GM12878 (cell line): Measurements from ENCODE around the gene SEC31A. TPM values are rescaled to one million over a fixed set of nuclear protein-coding genes. Genes with fewer than 3 reads are reported as not detected.

Experiments used
- ATAC-seq: fragments of 200-7000 bp; cut with Tn5 transposase; 3 replicates; pipeline ENCODE4 v1.9.1; 2020; ENCODE audit warnings: mild to moderate bottlenecking, moderate library complexity
- BruUV-seq: library from RNA; stranded (reverse); fragments of 400-500 nt; replicated peaks from 2 replicates; lab custom pipeline; 2021; lab: Mats Ljungman, UMichigan
- CTCF ChIA-PET: fragments of 300-600 bp; sonication (Branson Sonifier 250); formaldehyde crosslinking; extraction: SDS; loops from one replicate; lab custom pipeline; 2021; ENCODE audit warnings: inconsistent platforms; lab: Yijun Ruan, JAX
- POLR2A ChIA-PET: fragments of 350-600 bp; formaldehyde crosslinking; extraction: SDS; loops from one replicate; lab custom pipeline; 2021; ENCODE audit warnings: inconsistent platforms; lab: Charles Lee
- RAD21 ChIA-PET: fragments of 300-600 bp; sonication (Branson Sonifier 250); formaldehyde crosslinking; loops from one replicate; lab custom pipeline; 2023; ENCODE audit warnings: antibody characterized with exemption; ENCODE audit not compliant: unreplicated experiment; lab: Charles Lee
- SMC1A ChIA-PET: fragments of 300-600 bp; sonication (Branson Sonifier 250); formaldehyde crosslinking; loops from one replicate; lab custom pipeline; 2023; ENCODE audit not compliant: unreplicated experiment, uncharacterized antibody; lab: Charles Lee
- DNase-seq: peaks from one replicate; pipeline ENCODE4 v3.0.0-alpha.2; 2011; ENCODE audit warnings: low read depth, low spot score
- FAIRE-seq: peaks from 3 replicates; lab custom pipeline; 2011; peaks lifted over from hg19 to GRCh38; lab: Jason Lieb, UNC
- H2AFZ ChIP-seq: 2 replicates; pipeline ENCODE4 v1.6.0; 2011; ENCODE audit warnings: low read depth, low read length, control low read depth; ENCODE audit not compliant: control insufficient read depth
- H3K27ac ChIP-seq: 2 replicates; pipeline ENCODE4 v1.5.1; 2011; ENCODE audit warnings: control low read depth; ENCODE audit not compliant: control insufficient read depth, insufficient read depth
- H3K27me3 ChIP-seq, 2 experiments: replicated peaks in 1 of 2; 2 replicates each; pipeline versions ENCODE4 v1.6.0 to v1.6.1; 2011; ENCODE audit warnings: low read length in 1 of 2; ENCODE audit not compliant: control insufficient read depth in 2 of 2, insufficient read depth in 2 of 2
- H3K36me3 ChIP-seq, 2 experiments: 2 replicates each; pipeline ENCODE4 v1.5.1; 2011; ENCODE audit warnings: low read length in 1 of 2; ENCODE audit not compliant: control insufficient read depth in 2 of 2, insufficient read depth in 2 of 2
- H3K4me1 ChIP-seq: 2 replicates; pipeline ENCODE4 v1.6.1; 2011; ENCODE audit warnings: mild to moderate bottlenecking, low read length, moderate library complexity, mixed read lengths; ENCODE audit not compliant: control insufficient read depth, insufficient read depth
- H3K4me2 ChIP-seq: 2 replicates; pipeline ENCODE4 v1.6.0; 2011; ENCODE audit warnings: control low read depth; ENCODE audit not compliant: control insufficient read depth, insufficient read depth
- H3K4me3 ChIP-seq: fragments of 200-600 bp; sonication (generic); 2 replicates; pipeline ENCODE4 v1.5.1; 2016
- H3K79me2 ChIP-seq: 2 replicates; pipeline ENCODE4 v1.6.0; 2011; ENCODE audit warnings: low read length; ENCODE audit not compliant: control insufficient read depth, insufficient read depth
- H3K9ac ChIP-seq: 2 replicates; pipeline ENCODE4 v1.8.0; 2011; ENCODE audit warnings: low read length, control low read depth, mixed read lengths; ENCODE audit not compliant: control insufficient read depth, insufficient read depth
- H3K9me3 ChIP-seq: replicated peaks from 3 replicates; pipeline ENCODE4 v1.5.1; 2011; ENCODE audit warnings: mild to moderate bottlenecking, low read length; ENCODE audit not compliant: control insufficient read depth, insufficient read depth
- H4K20me1 ChIP-seq: 2 replicates; pipeline ENCODE4 v1.6.0; 2011; ENCODE audit not compliant: control insufficient read depth, insufficient read depth
- BACH1 ChIP-seq: fragments of 450-650 bp; IDR thresholded peaks from 2 replicates; pipeline ENCODE4 v1.6.1; 2017; ENCODE audit warnings: mild to moderate bottlenecking, borderline replicate concordance
- BCL3 ChIP-seq: IDR thresholded peaks from 2 replicates; pipeline ENCODE4 v1.6.1; 2011; ENCODE audit warnings: borderline replicate concordance, low read depth, mild to moderate bottlenecking, moderate library complexity, low read length; ENCODE audit not compliant: insufficient read depth, poor library complexity, severe bottlenecking
- CBFB ChIP-seq: IDR thresholded peaks from 2 replicates; pipeline ENCODE4 v1.6.1; 2016; ENCODE audit warnings: antibody characterized with exemption, low read depth
- CBX3 ChIP-seq: fragments of 200-600 bp; sonication (generic); IDR thresholded peaks from 2 replicates; pipeline ENCODE4 v1.6.1; 2016; ENCODE audit warnings: low read depth, borderline replicate concordance
- CTCF ChIP-seq, 3 experiments: IDR thresholded peaks in 2 of 3; conservative IDR thresholded peaks in 1 of 3; 2 replicates each; pipeline ENCODE4 v1.5.1; 2011; ENCODE audit warnings: low read depth in 3 of 3, low read length in 3 of 3, mild to moderate bottlenecking in 3 of 3, control low read depth in 2 of 3, moderate library complexity in 2 of 3, inconsistent platforms in 1 of 3, mixed read lengths in 1 of 3; ENCODE audit not compliant: control insufficient read depth in 2 of 3, insufficient read depth in 1 of 3; ENCODE audit errors: extremely low read depth in 1 of 3
- EGR1 ChIP-seq, 2 experiments: IDR thresholded peaks; 1 replicate in 1 of 2; 2 replicates in 1 of 2; pipeline ENCODE4 v1.6.1; 2011 to 2012; ENCODE audit warnings: low read depth in 2 of 2, low read length in 2 of 2, borderline replicate concordance in 1 of 2, mild to moderate bottlenecking in 1 of 2, moderate library complexity in 1 of 2
- GATAD2B ChIP-seq: fragments of 450-650 bp; conservative IDR thresholded peaks from 2 replicates; pipeline ENCODE4 v1.6.1; 2017; ENCODE audit warnings: low read depth, mild to moderate bottlenecking, moderate library complexity
- IRF5 ChIP-seq: fragments of 450-650 bp; IDR thresholded peaks from 2 replicates; pipeline ENCODE4 v1.6.1; 2017; ENCODE audit warnings: borderline replicate concordance
- MAX ChIP-seq: IDR thresholded peaks from 2 replicates; pipeline ENCODE4 v1.6.1; 2012; ENCODE audit warnings: low read depth, low read length, improper control_type of control experiment
- NR2C1 ChIP-seq: fragments of 450-650 bp; IDR thresholded peaks from 2 replicates; pipeline ENCODE4 v1.6.1; 2017; ENCODE audit warnings: antibody characterized with exemption, mild to moderate bottlenecking, moderate library complexity
- NR2F1 ChIP-seq: fragments of 450-650 bp; conservative IDR thresholded peaks from 2 replicates; pipeline ENCODE4 v1.6.1; 2017; ENCODE audit warnings: mild to moderate bottlenecking
- PBX3 ChIP-seq: IDR thresholded peaks from 2 replicates; pipeline ENCODE4 v1.6.1; 2011; ENCODE audit warnings: mild to moderate bottlenecking, low read depth, low read length, moderate library complexity; ENCODE audit not compliant: insufficient replicate concordance
- RCOR1 ChIP-seq: conservative IDR thresholded peaks from 2 replicates; pipeline ENCODE4 v1.6.1; 2012; ENCODE audit warnings: low read depth, low read length, improper control_type of control experiment
- SPI1 ChIP-seq: IDR thresholded peaks from 2 replicates; pipeline ENCODE4 v1.6.1; 2011; ENCODE audit warnings: low read depth, mild to moderate bottlenecking, low read length, moderate library complexity, borderline replicate concordance; ENCODE audit not compliant: insufficient read depth
- SUPT20H ChIP-seq: IDR thresholded peaks from 2 replicates; pipeline ENCODE4 v1.6.1; 2011; ENCODE audit warnings: low read depth, mild to moderate bottlenecking, low read length, moderate library complexity, borderline replicate concordance; ENCODE audit not compliant: control insufficient read depth
- ZNF207 ChIP-seq: fragments of 450-650 bp; IDR thresholded peaks from 2 replicates; pipeline ENCODE4 v1.6.1; 2014; ENCODE audit warnings: antibody characterized with exemption, mild to moderate bottlenecking, borderline replicate concordance
- ZNF217 ChIP-seq: fragments of 450-650 bp; IDR thresholded peaks from 2 replicates; pipeline ENCODE4 v1.6.1; 2017; ENCODE audit warnings: antibody characterized with exemption, mild to moderate bottlenecking
- WGBS: methylation state at CpG from one replicate; pipeline ENCODE4 v1.1.6; 2016; ENCODE audit warnings: low lambda C conversion rate; ENCODE audit not compliant: insufficient replicate concordance, insufficient coverage; ENCODE audit errors: missing lambda C conversion rate; 5-methylcytosine and 5-hydroxymethylcytosine counted together
- in situ Hi-C: fragments of 300-500 bp; cut with MboI; formaldehyde crosslinking; loops from 9 replicates; pipeline ENCODE4 v1.14.3; 2018; ENCODE audit warnings: mixed read lengths
- intact Hi-C: fragments of 100-400 bp; cut with micrococcal nuclease; formaldehyde crosslinking; loops from one replicate; pipeline ENCODE4 v1.14.2; 2022; ENCODE audit not compliant: unreplicated experiment
- polyA plus RNA-seq, 11 experiments: library from polyadenylated mRNA; depleted of rRNA in 4 of 11; unstranded in 6 of 11; stranded (reverse) in 5 of 11; fragments of >200 nt; fragmentation: Nextera tagmentation in 4 of 11; fragmentation: Illumina TruSeq in 1 of 11; extraction: Ambion mirVana in 4 of 11; extraction: Trizol in 1 of 11; gene quantifications; 1 replicate in 1 of 11; 2 replicates in 10 of 11; pipeline versions ENCODE4 v1.2.1 to v1.2.3, GENCODE V29; 2011 to 2016; ENCODE audit warnings: inconsistent platforms in 2 of 11, missing spikeins in 2 of 11, low read depth in 1 of 11
- total RNA-seq, 4 experiments: library from RNA; depleted of rRNA in 3 of 4; stranded (reverse); fragments of >200 nt in 3 of 4; fragmentation: Illumina TruSeq in 1 of 4; extraction: Trizol in 1 of 4; gene quantifications; 2 replicates each; pipeline versions ENCODE4 v1.2.1 to v1.2.3, GENCODE V29; 2013 to 2021

Gene SEC31A
- total and polyA plus RNA-seq, 10 of the 15 experiments (the other 5 are each of a cell fraction or from before 2014, with no cell fraction given): 74.6 to 171 (median 129) TPM

- TF ChIP-seq CBX3 (no peak), ZNF217 (no peak), CBFB (no peak), GATAD2B (no peak), BCL3 (no peak)
Measured at GRCh38 chr4:82885410-82885809, 5.5 kb downstream of the SEC31A start (continued).

- ChIA-PET CTCF (no interaction called here), RAD21 (no interaction called here), POLR2A (interaction anchor here (0.7 kb wide), 1 partner anchor 42 kb away, joined by 3 read pairs; no protein-coding TSS in a partner anchor), SMC1A (no interaction called here)
- Histone ChIP-seq H3K79me2 (no peaks in the 10 kb centered on the region), H3K27me3 (no peaks in the 10 kb centered on the region), H3K4me2 (no peak overlapping the region), H3K4me1 (peaks cover 8% of the 10 kb centered on the region), H3K9ac (no peak overlapping the region), H3K9me3 (no peaks in the 10 kb centered on the region), H2AFZ (no peak overlapping the region), H3K27ac (no peak overlapping the region), H3K4me3 (no peak overlapping the region), H3K36me3 (peaks cover 3 to 30% of the 10 kb centered on the region in 2 experiments; a peak in 3 of 4 replicates), H4K20me1 (no peaks in the 10 kb centered on the region)
- FAIRE-seq (no peak), DNase-seq (no peak), ATAC-seq (no peak)
- 97% methylated on average over 5 of the region's 5 CpGs for WGBS
- BruUV-seq: no TSS peak
- in situ Hi-C loops (no loop called here), intact Hi-C loops (no loop called here)
- TF ChIP-seq RCOR1 (no peak), SPI1 (no peak), PBX3 (no peak), EGR1 (IDR thresholded peaks at IDR 0.05; ENCODE audit: borderline replicate concordance in 1 of 2, low read depth in 2 of 2, low read length in 2 of 2) (no peak), BACH1 (no peak), NR2C1 (no peak), MAX (no peak), ZNF207 (no peak), NR2F1 (no peak), IRF5 (no peak), SUPT20H (no peak), CTCF (IDR thresholded peaks at IDR 0.05 in 2 of 3, conservative IDR thresholded peaks at IDR 0.05 in 1 of 3; ENCODE audit: control insufficient read depth in 2 of 3, extremely low read depth in 1 of 3, insufficient read depth in 1 of 3, low read depth in 3 of 3, low read length in 3 of 3) (no peak)
Measured at GRCh38 chr4:82868572-82868971, 22.4 kb downstream of the SEC31A start.
